ENCODE measurements around the gene MAP2K2.

MAP2K2 gene

DNA sequence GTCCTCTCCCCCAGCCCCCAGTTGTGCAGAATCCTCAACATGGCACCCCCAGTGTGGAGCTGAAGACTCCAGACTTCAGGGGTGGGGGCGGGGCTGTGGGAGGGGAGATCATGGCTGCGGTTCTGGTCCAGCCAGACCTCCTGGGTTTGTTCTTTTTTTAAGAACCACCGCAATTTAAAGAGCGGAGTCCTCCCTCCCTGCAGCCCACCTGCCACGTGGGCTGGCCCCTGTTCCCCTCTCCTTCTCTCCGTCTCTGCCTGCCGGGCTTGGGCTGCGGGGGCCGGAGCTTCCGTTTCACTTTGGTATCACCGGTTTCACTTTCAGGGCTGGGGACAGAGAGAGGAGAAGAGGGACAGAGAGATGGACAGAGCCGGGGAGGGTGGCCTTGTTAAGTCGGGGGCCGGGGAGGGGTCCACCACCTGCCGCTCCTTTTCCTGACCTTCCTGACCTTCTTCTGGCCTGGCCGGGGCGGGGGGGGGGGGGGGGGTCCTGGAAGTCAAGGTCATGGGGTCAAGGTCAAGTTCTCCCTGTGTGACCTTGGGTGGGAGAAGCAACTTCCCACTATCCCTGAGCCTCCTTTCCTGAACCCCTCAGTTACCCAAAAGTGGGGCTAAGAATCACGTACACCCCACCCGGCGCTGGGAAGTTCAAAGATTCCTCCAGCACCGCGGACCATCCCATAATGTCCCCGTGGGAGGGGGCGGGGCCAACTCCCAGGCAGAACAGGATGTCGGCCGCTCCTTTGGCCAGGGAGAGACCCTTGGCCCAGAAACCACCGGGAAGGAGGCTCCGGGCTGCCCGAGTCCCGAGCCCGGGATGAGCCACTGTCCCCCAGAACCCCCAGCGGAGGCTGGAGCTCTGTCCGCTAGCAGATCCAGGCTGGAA is 45.9 kb downstream of the MAP2K2 start:
- no peak for DNase-seq (ENCODE audit: low spot score)

DNA sequence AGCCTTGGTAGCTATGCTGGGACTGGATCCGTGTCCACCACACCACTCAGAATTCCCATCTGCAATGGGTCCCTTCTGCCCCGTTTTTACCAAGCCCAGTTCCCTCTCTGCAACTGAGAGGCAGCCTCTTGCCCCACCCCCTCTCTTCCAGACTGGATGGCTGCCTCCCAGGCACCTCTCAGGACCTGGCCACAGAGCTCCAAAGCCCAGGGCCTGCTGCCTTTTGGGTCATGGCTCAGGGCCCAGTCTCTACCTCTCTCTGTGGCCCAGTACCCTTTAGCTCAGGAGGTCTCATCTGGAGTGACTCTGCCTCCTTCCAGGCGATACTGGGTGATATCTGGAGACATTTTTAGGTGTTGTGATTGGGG is 46.9 kb downstream of the MAP2K2 start:
- no peak for DNase-seq (ENCODE audit: low spot score)

DNA sequence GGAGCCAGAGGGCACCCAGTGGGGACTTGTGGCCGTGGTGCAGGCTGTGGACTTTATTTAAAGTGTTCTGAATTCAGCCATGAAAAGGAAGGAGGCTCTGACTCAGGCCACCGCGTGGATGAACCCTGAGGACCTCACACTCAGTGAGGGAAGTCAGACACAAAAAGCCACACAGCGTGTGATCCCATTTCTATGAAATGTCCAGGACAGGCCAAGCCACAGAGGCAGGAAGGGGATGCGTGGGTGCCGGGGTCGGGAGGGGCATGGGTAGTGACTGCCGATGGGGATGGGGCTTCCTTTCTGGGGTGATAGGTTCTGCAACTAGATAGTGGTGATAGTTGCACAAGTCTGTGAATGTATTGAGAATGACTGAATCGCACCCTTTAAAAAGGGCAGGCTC is 48.5 kb downstream of the MAP2K2 start:
- no peak for DNase-seq (ENCODE audit: low spot score)

DNA sequence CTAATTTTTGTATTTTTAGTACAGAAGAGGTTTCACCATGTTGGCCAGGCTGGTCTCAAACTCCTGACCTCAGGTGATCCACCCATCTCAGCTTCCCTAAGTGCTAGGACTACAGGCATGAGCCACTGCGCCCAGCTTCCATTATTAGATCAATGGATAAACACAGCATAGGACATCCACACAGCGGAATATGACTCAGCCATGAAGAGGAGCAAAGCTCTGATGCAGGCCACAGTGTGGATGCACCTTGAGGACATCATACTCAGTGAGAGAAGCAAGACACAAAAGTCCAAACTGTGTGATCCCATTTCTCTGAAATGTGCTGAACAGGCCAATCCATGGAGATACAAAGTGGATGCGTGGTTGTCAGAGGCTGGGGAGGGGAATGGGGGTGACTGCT is 52.3 kb downstream of the MAP2K2 start:
- DNase-seq (ENCODE audit: low spot score): no peak

DNA sequence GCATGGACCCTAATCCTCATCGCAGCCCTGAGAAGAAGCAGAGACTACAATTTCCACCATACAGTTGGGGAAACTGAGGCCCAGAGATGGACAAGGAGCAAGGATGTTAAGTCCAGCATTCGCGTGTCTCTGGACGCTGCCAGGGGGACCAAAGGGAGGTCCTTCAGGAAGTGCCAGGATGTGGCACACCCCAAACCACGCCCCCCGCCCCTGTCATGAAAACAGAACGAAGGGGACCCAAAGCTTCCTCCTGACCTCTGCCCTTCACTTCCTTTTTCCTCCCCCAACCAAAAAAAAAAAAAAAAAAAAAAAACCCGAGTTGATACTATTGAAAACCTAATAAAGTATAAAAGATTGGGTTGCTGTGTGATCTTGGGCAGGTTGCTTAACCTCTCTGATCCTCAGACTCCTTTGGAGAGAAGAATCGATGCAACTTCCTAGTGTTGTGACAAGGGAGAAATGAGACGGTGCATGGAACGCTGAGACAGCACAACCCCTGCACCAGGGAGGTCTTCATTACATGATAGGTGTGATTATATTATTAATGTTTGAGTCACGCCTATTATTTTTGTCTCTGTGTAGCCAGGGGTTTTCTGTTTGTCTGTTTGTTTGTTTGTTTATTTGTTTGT is 54.5 kb downstream of the MAP2K2 start:
- DNase-seq (ENCODE audit: low spot score): no peak

DNA sequence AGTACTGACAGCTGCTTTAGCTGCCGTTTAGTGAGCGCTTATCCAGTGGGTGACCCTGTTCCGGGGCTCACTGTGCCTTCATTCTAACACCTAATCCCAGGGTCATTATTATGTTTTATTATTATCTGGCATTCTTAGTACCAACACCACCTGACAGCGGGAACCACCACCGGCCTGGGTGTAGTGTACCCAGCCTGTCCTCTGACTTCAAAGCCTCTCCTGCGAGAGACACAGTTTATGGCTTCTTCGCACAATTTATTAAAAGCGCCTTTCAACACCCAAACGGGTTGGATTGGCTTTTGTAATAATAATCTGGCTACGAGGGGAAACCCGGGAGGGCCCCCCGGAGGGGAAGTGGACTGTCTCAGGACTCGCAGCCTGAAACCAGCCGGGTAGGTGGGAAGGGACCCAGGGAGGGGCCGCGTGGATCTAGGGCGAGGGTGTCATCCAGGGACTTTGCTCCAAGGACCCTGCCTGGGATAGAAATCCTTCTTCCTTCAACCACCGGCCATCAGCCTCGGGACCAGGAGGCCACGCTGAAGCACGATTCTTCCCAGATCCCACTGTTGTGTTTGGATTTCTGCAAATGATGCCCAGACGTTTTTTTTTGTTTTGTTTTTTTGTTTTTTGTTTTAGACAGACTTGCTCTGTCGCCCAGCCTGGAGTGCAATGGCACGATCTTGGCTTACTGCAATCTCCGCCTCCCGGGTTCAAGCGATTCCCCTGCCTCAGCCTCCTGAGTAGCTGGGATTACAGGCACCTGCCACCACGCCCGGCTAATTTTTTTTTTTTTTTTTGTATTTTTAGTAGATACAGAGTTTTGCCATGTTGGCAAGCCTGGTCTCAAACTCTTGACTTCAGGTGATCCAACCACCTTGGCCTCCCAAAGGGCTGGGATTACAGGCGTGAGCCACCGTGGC is 55.6 kb downstream of the MAP2K2 start:
- DNase-seq (ENCODE audit: low spot score): no peak

GRCh38 chr19:4067396-4068046 is 56.4 kb downstream of the MAP2K2 start:
- DNase-seq (ENCODE audit: low spot score): peak; percentile 45

- DNase-seq (ENCODE audit: low spot score): peak; percentile 68
Observed at GRCh38 chr19:4066682-4067395, 57.1 kb downstream of the MAP2K2 start, which contains the start of gene ZBTB7A. ZBTB7A (minus strand) TSS chr19:4066899; CDS start chr19:4055232, 11,667 bp downstream.

DNA sequence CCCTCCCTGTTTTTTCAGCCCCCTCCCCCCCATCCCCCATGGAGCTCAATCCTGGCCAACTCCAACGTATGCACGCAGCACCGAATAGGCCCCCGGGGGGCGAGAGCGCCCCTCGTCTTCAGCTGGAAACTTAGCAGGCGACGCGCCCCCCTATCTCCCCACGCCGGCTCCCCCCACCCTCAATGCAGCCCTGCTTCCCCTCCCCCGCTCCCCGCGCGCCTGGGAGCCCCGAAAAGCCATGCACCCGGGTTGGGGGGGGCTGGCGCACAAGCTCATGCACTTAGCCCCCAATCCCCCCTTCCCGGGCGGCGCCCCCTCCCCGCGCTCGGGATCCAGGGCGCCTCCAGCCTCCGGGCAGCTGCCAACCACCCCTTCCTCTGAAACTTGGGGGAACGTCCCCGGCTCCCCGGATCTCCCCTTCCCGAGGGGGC is 57.7 kb downstream of the MAP2K2 start:
- peak; percentile 55 for DNase-seq (ENCODE audit: low spot score)

DNA sequence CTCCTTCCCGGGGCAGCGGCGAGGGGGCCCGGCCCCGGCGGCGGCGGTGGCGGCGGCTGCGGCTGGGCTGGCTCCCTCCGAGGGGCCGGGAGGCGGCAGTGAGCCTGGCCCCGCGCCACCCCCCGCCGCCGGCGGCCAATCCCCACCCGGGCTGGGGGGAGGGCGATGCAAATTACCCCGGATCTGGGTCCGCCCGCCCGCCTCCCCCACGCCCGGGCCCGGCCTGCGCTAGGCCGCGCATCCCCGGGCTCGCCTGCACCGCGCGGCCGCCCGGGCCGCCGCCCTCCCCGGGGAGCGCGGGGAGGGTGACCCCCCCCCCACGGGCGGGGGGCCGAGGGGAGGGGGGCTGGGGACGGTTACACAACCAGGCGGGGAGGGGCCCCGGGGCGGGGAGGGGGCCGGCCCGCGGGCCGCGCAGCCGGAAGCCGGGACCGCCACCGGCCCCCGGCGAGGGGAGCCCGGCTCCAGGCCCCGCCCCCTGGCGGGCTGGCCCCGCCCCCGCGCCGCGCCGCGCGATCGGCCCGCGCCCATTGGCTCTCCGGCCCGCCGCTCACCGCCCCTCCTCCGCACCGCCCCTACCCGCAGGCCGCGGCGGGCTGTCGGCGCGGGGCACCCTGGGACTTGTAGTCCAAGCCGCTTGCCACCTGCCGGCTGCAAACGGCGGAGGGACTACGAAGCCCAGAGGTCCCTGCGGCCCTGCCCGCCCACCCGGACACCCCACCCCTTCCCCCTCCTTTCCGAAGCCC is 58.3 kb downstream of the MAP2K2 start:
- DNase-seq (ENCODE audit: low spot score): peak; percentile 99

DNA sequence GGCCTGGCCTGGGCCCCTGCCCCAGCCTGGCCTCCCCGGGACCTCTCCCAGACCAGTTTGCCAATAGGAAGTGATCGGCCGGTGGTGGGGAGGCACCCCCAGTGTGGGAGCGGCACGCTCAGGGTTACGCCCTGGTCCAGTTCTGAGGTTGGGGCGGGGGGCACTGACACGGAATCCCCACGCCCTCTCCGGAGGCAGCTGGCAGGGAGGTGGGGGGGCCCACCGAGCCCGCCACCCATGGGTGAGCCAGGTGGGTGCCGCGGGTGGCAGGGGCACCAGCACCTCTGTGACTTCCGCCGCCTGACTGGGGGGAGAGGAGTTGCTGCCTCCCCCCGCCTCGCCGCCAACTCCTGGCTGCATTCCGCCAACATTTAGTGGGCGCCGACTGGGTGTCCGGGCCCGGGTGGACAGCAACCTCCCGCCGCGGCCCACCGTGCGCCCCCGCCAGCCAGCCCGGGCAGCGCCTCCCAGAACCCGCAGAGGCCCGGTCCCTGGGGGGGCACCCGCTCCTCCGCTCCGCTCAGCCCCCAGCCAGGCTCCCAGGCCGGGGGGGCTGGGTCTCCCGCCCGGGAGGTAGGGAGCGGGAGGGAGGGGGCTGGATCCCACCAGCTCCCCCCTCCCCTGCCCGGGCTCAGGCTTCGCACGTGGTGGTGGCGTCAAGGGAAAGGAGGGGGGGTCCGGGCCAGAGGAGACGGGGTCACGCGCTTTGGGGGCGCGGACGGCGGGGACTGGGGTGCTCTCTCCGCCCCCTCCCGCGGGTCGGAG is 59.2 kb downstream of the MAP2K2 start:
- peak; percentile 66 for DNase-seq (ENCODE audit: low spot score)

GRCh38 chr19:4064149-4064495 is 59.8 kb downstream of the MAP2K2 start:
- DNase-seq (ENCODE audit: low spot score): peak; percentile 41

- DNase-seq (ENCODE audit: low spot score): peak; percentile 64
Observed at GRCh38 chr19:4063369-4064148, 60.4 kb downstream of the MAP2K2 start.

DNA sequence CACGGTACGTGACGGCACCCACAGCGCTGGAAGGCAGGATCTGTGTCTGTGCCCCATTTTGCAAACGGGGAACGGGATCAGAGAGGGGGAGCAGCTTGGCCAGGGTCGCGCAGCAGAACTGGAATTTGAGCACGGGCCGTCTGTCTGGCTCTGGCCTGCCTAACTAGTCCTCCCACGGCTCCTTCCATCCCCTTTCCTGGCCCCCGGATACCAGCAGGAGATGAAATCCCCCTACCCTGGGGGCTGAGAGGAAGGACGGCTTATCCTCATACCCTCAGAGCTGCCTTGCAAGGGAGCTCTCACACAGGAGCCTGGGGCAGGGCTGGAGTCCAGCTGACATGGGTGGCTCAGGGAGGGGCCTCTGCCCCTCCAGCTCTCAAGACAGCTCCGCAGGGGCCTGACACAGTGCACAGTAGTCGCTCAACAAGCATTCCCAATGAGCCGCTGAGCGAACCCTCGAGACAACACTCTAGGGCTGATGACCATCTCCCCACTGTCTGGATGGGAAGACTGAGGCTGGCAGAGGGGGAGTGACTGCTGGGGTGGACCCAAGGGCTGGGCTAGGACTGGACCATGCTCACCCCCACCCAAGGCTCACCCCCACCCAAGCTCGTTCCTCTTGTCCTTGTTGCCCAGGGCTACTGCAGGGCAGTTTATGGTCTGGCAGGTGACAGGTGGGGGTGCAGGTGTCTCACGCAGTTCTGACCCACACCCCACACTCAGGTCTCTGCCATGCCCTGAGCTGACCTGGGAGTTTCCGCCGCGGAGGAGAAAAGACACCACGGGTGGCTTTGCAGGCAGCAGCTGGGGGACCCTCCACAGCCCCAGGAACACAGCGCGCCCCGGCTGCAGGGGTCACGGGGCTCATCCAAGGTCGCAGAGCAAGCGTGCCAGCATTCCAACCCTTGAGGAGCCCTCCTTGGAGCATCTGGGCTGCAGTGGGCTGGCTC is 61.2 kb downstream of the MAP2K2 start:
- no peak for DNase-seq (ENCODE audit: low spot score)

- DNase-seq (ENCODE audit: low spot score): peak; percentile 27
Observed at GRCh38 chr19:4061683-4062418, 62.1 kb downstream of the MAP2K2 start.

DNA sequence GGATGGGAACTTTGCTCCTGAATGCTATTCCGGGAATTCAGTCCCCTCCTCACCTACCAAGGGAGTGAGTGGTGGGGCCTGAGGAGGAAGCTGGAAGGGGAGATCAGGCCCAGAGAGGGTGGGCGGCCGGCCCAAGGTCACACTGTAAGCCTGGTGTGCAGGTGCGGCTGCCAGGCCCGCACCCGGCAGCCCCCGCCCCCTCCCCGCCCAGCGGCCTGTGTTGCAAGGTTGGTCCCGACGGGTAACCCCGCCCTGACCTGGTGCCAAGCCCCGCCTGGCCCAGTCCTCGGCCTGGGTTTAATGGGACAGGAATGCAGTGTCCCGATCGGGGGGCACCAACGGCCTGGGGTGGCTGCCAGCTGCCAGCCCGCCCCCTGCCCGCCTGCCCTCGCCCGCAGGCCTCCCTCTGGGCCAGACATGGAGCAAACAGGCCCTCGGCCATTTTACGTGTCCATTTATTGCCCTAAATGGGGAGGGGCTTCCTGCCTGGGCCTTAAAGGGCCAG is 62.7 kb downstream of the MAP2K2 start:
- DNase-seq (ENCODE audit: low spot score): peak; percentile 67

Measured in iPS-NIHi11 (cell line).